Measurements from ENCODE around the gene SELL. TPM values are rescaled to one million over a fixed set of nuclear protein-coding genes. Genes with fewer than 3 reads are reported as not detected.

Gene SELL
- total RNA-seq = not detected in 2 replicates

GRCh38 chr1:169711469-169712308 lies at the start of gene SELL:
Gene SELL, minus strand, starts transcription at chr1:169711620. Its CDS starts 122 bp downstream, at chr1:169711498.

GRCh38 chr1:169733924-169734323 lies 22.5 kb upstream of the SELL start, which contains the start of gene SELE:
Gene SELE, minus strand, starts transcription at chr1:169734079. Its CDS starts 467 bp downstream, at chr1:169733612.

Other genes with a start within 250 kb of the SELL start
- gene SLC19A2, start 225.7 kb downstream of the SELL start, total RNA-seq = 23.2 and 24.3 TPM in 2 replicates
- gene F5, start 125.1 kb downstream of the SELL start, total RNA-seq = 0.28 TPM in 1 of 2 replicates, not detected in the other
- gene SELP, start 81.5 kb downstream of the SELL start, total RNA-seq = 0.07 TPM in 1 of 2 replicates, not detected in the other
- gene SELE, start 22.5 kb upstream of the SELL start, total RNA-seq = not detected in 2 replicates
- gene METTL18, start 83.3 kb upstream of the SELL start, total RNA-seq = 5.8 and 7.9 TPM in 2 replicates
- 8.5 and 9.0 TPM in 2 replicates for gene SCYL3, start 182.3 kb upstream of the SELL start, total RNA-seq